ENCODE data around the gene PLIN1.

The PLIN1 gene

GRCh38 chr15:89628806-89629715 is 50.1 kb downstream of the PLIN1 start:
- DNase-seq (ENCODE audit: low read depth in 2 of 2) = no peak

GRCh38 chr15:89628301-89628700 is 50.9 kb downstream of the PLIN1 start:
- DNase-seq (ENCODE audit: low read depth in 2 of 2) = no peak

GRCh38 chr15:89627256-89627970 is 51.8 kb downstream of the PLIN1 start:
- no peak for DNase-seq (ENCODE audit: low read depth in 2 of 2)

GRCh38 chr15:89625716-89626115 is 53.5 kb downstream of the PLIN1 start:
- DNase-seq (ENCODE audit: low read depth in 2 of 2) = no peak

GRCh38 chr15:89623165-89623564 is 56.0 kb downstream of the PLIN1 start:
- DNase-seq (ENCODE audit: low read depth in 2 of 2) = no peak

- DNase-seq (ENCODE audit: low read depth in 2 of 2) = no peak
These were observed 57.6 kb downstream of the PLIN1 start for GRCh38 chr15:89621547-89621946.

- no peak for DNase-seq (ENCODE audit: low read depth in 2 of 2)
These were observed 62.9 kb downstream of the PLIN1 start for GRCh38 chr15:89616228-89616627.

GRCh38 chr15:89615135-89615534 is 64.0 kb downstream of the PLIN1 start:
- DNase-seq (ENCODE audit: low read depth in 2 of 2) = no peak

Measured in stimulated activated CD4-positive, alpha-beta T cell treated with anti-CD3 and anti-CD28 coated beads, Interleukin-12 subunit alpha, Interleukin-12 subunit beta, amount 100 ng/mL, for 24 hours (primary cell).